ENCODE results near the gene ELAC1.

GRCh38 chr18:50987261-50987660 lies 19.4 kb downstream of the ELAC1 start:
- no peak for TF ChIP-seq EZH2 (IDR thresholded peaks at IDR 0.05)
- TF ChIP-seq POLR2AphosphoS5 (IDR thresholded peaks at IDR 0.05; ENCODE audit: borderline replicate concordance, low read depth, low read length) = no peak

Data from SK-N-MC (cell line).